Smooth muscle cell (in vitro differentiated cells): ENCODE measurements around the gene P2RX2. TPM values are rescaled to one million over a fixed set of nuclear protein-coding genes. Genes with fewer than 3 reads are reported as not detected.

Experiments
- DNase-seq: peaks from one replicate; lab custom pipeline; 2025; ENCODE audit not compliant: unreplicated experiment; lab: John Stamatoyannopoulos, UW
- H2AFZ ChIP-seq: fragments of 200-600 bp; sonication (generic); 2 replicates; pipeline ENCODE4 v1.6.0; 2016; ENCODE audit warnings: antibody characterized with exemption, low read depth, mild to moderate bottlenecking
- H3F3A ChIP-seq: fragments of 200-600 bp; sonication (generic); 2 replicates; pipeline ENCODE4 v1.6.0; 2017; ENCODE audit warnings: antibody characterized with exemption, low read depth
- H3K27ac ChIP-seq: fragments of 200-600 bp; sonication (generic); 2 replicates; pipeline ENCODE4 v1.5.1; 2016; ENCODE audit warnings: low read depth, mild to moderate bottlenecking
- H3K27me3 ChIP-seq: fragments of 200-600 bp; sonication (generic); 2 replicates; pipeline ENCODE4 v1.6.1; 2016; ENCODE audit warnings: low read depth, mild to moderate bottlenecking
- H3K36me3 ChIP-seq: fragments of 200-600 bp; sonication (generic); 2 replicates; pipeline ENCODE4 v1.5.1; 2016; ENCODE audit warnings: low read depth
- H3K4me1 ChIP-seq: fragments of 200-600 bp; sonication (generic); 2 replicates; pipeline ENCODE4 v1.5.1; 2016; ENCODE audit warnings: low read depth
- H3K4me2 ChIP-seq: fragments of 200-600 bp; sonication (generic); 2 replicates; pipeline ENCODE4 v1.6.0; 2016; ENCODE audit warnings: mild to moderate bottlenecking
- H3K4me3 ChIP-seq: fragments of 200-600 bp; sonication (generic); 2 replicates; pipeline ENCODE4 v1.5.1; 2016; ENCODE audit warnings: mild to moderate bottlenecking
- H3K79me2 ChIP-seq: fragments of 200-600 bp; sonication (generic); 2 replicates; pipeline ENCODE4 v1.6.0; 2016; ENCODE audit warnings: low read depth, mild to moderate bottlenecking
- H3K9ac ChIP-seq: fragments of 200-600 bp; sonication (generic); 2 replicates; pipeline ENCODE4 v1.6.0; 2016; ENCODE audit warnings: low read depth
- H3K9me3 ChIP-seq: fragments of 200-600 bp; sonication (generic); replicated peaks from 2 replicates; pipeline ENCODE4 v1.5.1; 2016; ENCODE audit warnings: low read depth
- H4K20me1 ChIP-seq: fragments of 200-600 bp; sonication (generic); 2 replicates; pipeline ENCODE4 v1.6.0; 2016; ENCODE audit warnings: low read depth
- CTCF ChIP-seq: fragments of 200-600 bp; sonication (generic); IDR thresholded peaks from 2 replicates; pipeline ENCODE4 v1.5.1; 2017; ENCODE audit warnings: borderline replicate concordance, mild to moderate bottlenecking, antibody characterized with exemption; ENCODE audit not compliant: insufficient read depth, poor library complexity, severe bottlenecking
- WGBS: methylation state at CpG from one replicate; pipeline ENCODE4 v1.1.7; 2016; ENCODE audit warnings: low lambda C conversion rate; 5-methylcytosine and 5-hydroxymethylcytosine counted together
- polyA plus RNA-seq: library from polyadenylated mRNA; unstranded; fragments of >200 nt; fragmentation: Nextera tagmentation; extraction: Ambion mirVana; gene quantifications from 2 replicates; pipeline ENCODE4 v1.2.1, GENCODE V29; 2016
- total RNA-seq: library from RNA; depleted of rRNA; stranded (reverse); fragments of >200 nt; gene quantifications from 2 replicates; pipeline ENCODE4 v1.2.3, GENCODE V29; 2014

The P2RX2 gene
- total and polyA plus RNA-seq, 2 experiments from 2014 or later = not detected

GRCh38 chr12:132661972-132662371 lies 43.4 kb downstream of the P2RX2 start:
- Histone ChIP-seq H3K4me1 (no peaks in the 10 kb centered on the region), H3F3A (no peaks in the 10 kb centered on the region), H2AFZ (no peak overlapping the region), H4K20me1 (no peaks in the 10 kb centered on the region), H3K9me3 (no peaks in the 10 kb centered on the region), H3K27ac (no peak overlapping the region), H3K79me2 (no peaks in the 10 kb centered on the region), H3K4me3 (no peak overlapping the region), H3K27me3 (no peaks in the 10 kb centered on the region), H3K9ac (no peak overlapping the region), H3K4me2 (no peak overlapping the region), H3K36me3 (no peaks in the 10 kb centered on the region)
- TF ChIP-seq CTCF = no peak
- WGBS = 90% methylated on average over 5 of the region's 5 CpGs
- DNase-seq = no peak

- no peak overlapping the region for H3K4me2 ChIP-seq
- no peaks in the 10 kb centered on the region for H3K27me3 ChIP-seq
- H3K9ac ChIP-seq = no peak overlapping the region
- no peaks in the 10 kb centered on the region for H3K36me3 ChIP-seq
- no peaks in the 10 kb centered on the region for H3K4me1 ChIP-seq
- H3K4me3 ChIP-seq = no peak overlapping the region
- no peaks in the 10 kb centered on the region for H3K9me3 ChIP-seq
- H2AFZ ChIP-seq = no peak overlapping the region
- 98% methylated on average over 29 of the region's 29 CpGs for WGBS
- H3K79me2 ChIP-seq = no peaks in the 10 kb centered on the region
- no peak for TF ChIP-seq CTCF
- no peak for DNase-seq
- no peak overlapping the region for H3K27ac ChIP-seq
- H4K20me1 ChIP-seq = no peaks in the 10 kb centered on the region
- no peaks in the 10 kb centered on the region for H3F3A ChIP-seq
Measured at GRCh38 chr12:132662901-132663755, 44.6 kb downstream of the P2RX2 start.

GRCh38 chr12:132664206-132665148 lies 45.9 kb downstream of the P2RX2 start:
- Histone ChIP-seq H2AFZ (no peak overlapping the region), H4K20me1 (no peaks in the 10 kb centered on the region), H3K79me2 (no peaks in the 10 kb centered on the region), H3K4me1 (no peaks in the 10 kb centered on the region), H3K36me3 (no peaks in the 10 kb centered on the region), H3F3A (no peaks in the 10 kb centered on the region), H3K27me3 (no peaks in the 10 kb centered on the region), H3K27ac (no peak overlapping the region), H3K4me2 (no peak overlapping the region), H3K9me3 (no peaks in the 10 kb centered on the region), H3K4me3 (no peak overlapping the region), H3K9ac (no peak overlapping the region)
- no peak for TF ChIP-seq CTCF
- 95% methylated on average over 16 of the region's 21 CpGs for WGBS
- no peak for DNase-seq
